H9 (cell line): Measurements from ENCODE around the gene CACTIN. TPM values are rescaled to one million over a fixed set of nuclear protein-coding genes. Genes with fewer than 3 reads are reported as not detected.

Experiments
- DNase-seq: peaks from one replicate; pipeline ENCODE4 v3.0.0-alpha.2; 2017
- H2AFZ ChIP-seq: one replicate; pipeline ENCODE4 v1.6.1; 2013; ENCODE audit warnings: mild to moderate bottlenecking, low read length, control low read depth, moderate library complexity
- H2AK5ac ChIP-seq: 2 replicates; pipeline ENCODE4 v1.6.1; 2013; ENCODE audit warnings: low read length, control low read depth, mixed read lengths; ENCODE audit not compliant: insufficient read length
- H2BK120ac ChIP-seq: one replicate; pipeline ENCODE4 v1.6.1; 2013; ENCODE audit warnings: low read depth, mild to moderate bottlenecking, low read length, control low read depth, inconsistent platforms; ENCODE audit not compliant: poor library complexity, severe bottlenecking
- H2BK12ac ChIP-seq: 2 replicates; pipeline ENCODE4 v1.6.1; 2013; ENCODE audit warnings: low read length, control low read depth, mixed read lengths, low read depth; ENCODE audit not compliant: insufficient read length
- H2BK15ac ChIP-seq: 2 replicates; pipeline ENCODE4 v1.6.1; 2013; ENCODE audit warnings: low read depth, low read length, control low read depth
- H2BK20ac ChIP-seq: one replicate; pipeline ENCODE4 v1.6.1; 2013; ENCODE audit warnings: low read depth, mild to moderate bottlenecking, low read length, control low read depth, inconsistent platforms; ENCODE audit not compliant: poor library complexity, severe bottlenecking
- H2BK5ac ChIP-seq: 2 replicates; pipeline ENCODE4 v1.6.1; 2013; ENCODE audit warnings: low read length, control low read depth, mixed read lengths; ENCODE audit not compliant: insufficient read length
- H3K14ac ChIP-seq: 2 replicates; pipeline ENCODE4 v1.6.1; 2013; ENCODE audit warnings: low read length, control low read depth; ENCODE audit not compliant: insufficient read depth
- H3K18ac ChIP-seq: 2 replicates; pipeline ENCODE4 v1.6.1; 2013; ENCODE audit warnings: low read depth, mild to moderate bottlenecking, mixed read lengths, low read length, control low read depth; ENCODE audit not compliant: insufficient read length
- H3K23ac ChIP-seq: 2 replicates; pipeline ENCODE4 v1.6.1; 2013; ENCODE audit warnings: low read length, control low read depth, mixed read lengths, low read depth; ENCODE audit not compliant: insufficient read length
- H3K23me2 ChIP-seq: 2 replicates; pipeline ENCODE4 v1.6.1; 2013; ENCODE audit warnings: low read depth, mild to moderate bottlenecking, mixed read lengths, low read length, control low read depth; ENCODE audit not compliant: insufficient read length, poor library complexity, severe bottlenecking
- H3K27ac ChIP-seq: 2 replicates; pipeline ENCODE4 v1.5.1; 2013; ENCODE audit warnings: low read length, control low read depth, mixed read lengths, low read depth; ENCODE audit not compliant: insufficient read length
- H3K27me3 ChIP-seq: 2 replicates; pipeline ENCODE4 v1.6.1; 2013; ENCODE audit warnings: low read length, control low read depth, inconsistent platforms; ENCODE audit not compliant: insufficient read depth
- H3K4ac ChIP-seq: 2 replicates; pipeline ENCODE4 v1.6.1; 2013; ENCODE audit warnings: low read depth, mild to moderate bottlenecking, control low read depth, inconsistent platforms, low read length, moderate library complexity
- H3K4me1 ChIP-seq: 2 replicates; pipeline ENCODE4 v1.6.1; 2013; ENCODE audit warnings: low read length, control low read depth, inconsistent platforms; ENCODE audit not compliant: insufficient read depth
- H3K4me2 ChIP-seq: 2 replicates; pipeline ENCODE4 v1.6.1; 2013; ENCODE audit warnings: low read length, control low read depth, mixed read lengths; ENCODE audit not compliant: insufficient read length, insufficient read depth
- H3K56ac ChIP-seq: 2 replicates; pipeline ENCODE4 v1.6.1; 2013; ENCODE audit warnings: low read depth, mild to moderate bottlenecking, mixed read lengths, low read length, control low read depth; ENCODE audit not compliant: insufficient read length
- H3K79me1 ChIP-seq: 2 replicates; pipeline ENCODE4 v1.6.1; 2013; ENCODE audit warnings: low read depth, mild to moderate bottlenecking, moderate library complexity, low read length, control low read depth, inconsistent platforms; ENCODE audit not compliant: insufficient read depth, poor library complexity, severe bottlenecking
- H3K79me2 ChIP-seq: 2 replicates; pipeline ENCODE4 v1.6.1; 2013; ENCODE audit warnings: low read length, control low read depth, inconsistent platforms; ENCODE audit not compliant: insufficient read depth
- H3K9ac ChIP-seq: 2 replicates; pipeline ENCODE4 v1.6.1; 2013; ENCODE audit warnings: low read length, control low read depth, mixed read lengths; ENCODE audit not compliant: insufficient read length; ENCODE audit errors: extremely low read depth
- H3K9me3 ChIP-seq: one replicate; pipeline ENCODE4 v1.6.1; 2013; ENCODE audit warnings: low read depth, low read length, inconsistent platforms; ENCODE audit not compliant: control insufficient read depth
- H3T11ph ChIP-seq: one replicate; pipeline ENCODE4 v1.6.1; 2013; ENCODE audit warnings: mild to moderate bottlenecking, low read length, control low read depth, inconsistent platforms
- H4K20me1 ChIP-seq: one replicate; pipeline ENCODE4 v1.6.1; 2013; ENCODE audit not compliant: control insufficient read depth, insufficient read length, insufficient read depth
- H4K5ac ChIP-seq: 2 replicates; pipeline ENCODE4 v1.6.1; 2013; ENCODE audit warnings: low read depth, mild to moderate bottlenecking, mixed read lengths, low read length, control low read depth; ENCODE audit not compliant: insufficient read length
- H4K8ac ChIP-seq: replicated peaks from 2 replicates; pipeline ENCODE4 v1.6.1; 2013; ENCODE audit warnings: low read length, control low read depth, mixed read lengths, low read depth; ENCODE audit not compliant: insufficient read length
- H4K91ac ChIP-seq: 2 replicates; pipeline ENCODE4 v1.6.1; 2013; ENCODE audit warnings: low read depth, mild to moderate bottlenecking, moderate library complexity, mixed read lengths, low read length, control low read depth; ENCODE audit not compliant: insufficient read length
- H3K27ac Mint-ChIP-seq, 3 experiments: 2 replicates in 2 of 3; 3 replicates in 1 of 3; pipeline ENCODE4 v1.8.0; 2020 to 2021; ENCODE audit warnings: mixed read lengths in 3 of 3, mild to moderate bottlenecking in 1 of 3, moderate library complexity in 1 of 3
- H3K27me3 Mint-ChIP-seq: 2 replicates; pipeline ENCODE4 v1.8.0; 2021; ENCODE audit warnings: low read depth, mild to moderate bottlenecking, moderate library complexity, mixed read lengths
- H3K36me3 Mint-ChIP-seq, 3 experiments: 2 replicates in 2 of 3; 3 replicates in 1 of 3; pipeline ENCODE4 v1.8.0; 2020 to 2021; ENCODE audit warnings: low read depth in 3 of 3, mixed read lengths in 3 of 3; ENCODE audit not compliant: insufficient read depth in 1 of 3
- H3K4me1 Mint-ChIP-seq, 2 experiments: 2 replicates each; pipeline ENCODE4 v1.8.0; 2020; ENCODE audit warnings: mixed read lengths in 2 of 2
- H3K4me3 Mint-ChIP-seq, 2 experiments: 2 replicates in 1 of 2; 3 replicates in 1 of 2; pipeline ENCODE4 v1.8.0; 2020 to 2021; ENCODE audit warnings: mild to moderate bottlenecking in 2 of 2, mixed read lengths in 2 of 2, moderate library complexity in 1 of 2
- H3K9me3 Mint-ChIP-seq, 2 experiments: 2 replicates in 1 of 2; 3 replicates in 1 of 2; pipeline ENCODE4 v1.8.0; 2020; ENCODE audit warnings: mild to moderate bottlenecking in 2 of 2, mixed read lengths in 2 of 2, moderate library complexity in 1 of 2
- CTCF ChIP-seq: fragments of 200-600 bp; sonication (generic); conservative IDR thresholded peaks from 3 replicates; pipeline ENCODE4 v1.8.0; 2021; ENCODE audit warnings: antibody characterized with exemption, mild to moderate bottlenecking
- WGBS: extraction: QIAGEN DNeasy Blood & Tissue Kit; methylation state at CpG from one replicate; pipeline ENCODE4 v1.1.7; 2013; ENCODE audit warnings: missing lambda C conversion rate, low lambda C conversion rate, mixed read lengths; ENCODE audit not compliant: insufficient read length; ENCODE audit errors: extremely low coverage; 5-methylcytosine and 5-hydroxymethylcytosine counted together
- total RNA-seq: library from RNA; stranded (reverse); gene quantifications from 2 replicates; pipeline ENCODE4 v1.2.1, GENCODE V29; 2021

Gene CACTIN
- total RNA-seq, 1 experiment from 2014 or later, result 37.3 TPM

- Histone ChIP-seq H3K4me1 (no peaks in the 10 kb centered on the region), H3K79me1 (no peaks in the 10 kb centered on the region), H3K23ac (no peak overlapping the region), H2BK120ac (no peak overlapping the region), H3K18ac (no peak overlapping the region), H3K14ac (no peak overlapping the region), H4K5ac (no peak overlapping the region), H2BK12ac (no peak overlapping the region), H3K27ac (no peak overlapping the region), H3K9me3 (no peaks in the 10 kb centered on the region), H3K79me2 (no peaks in the 10 kb centered on the region), H4K91ac (no peak overlapping the region), H2AK5ac (no peak overlapping the region), H3K4me2 (no peak overlapping the region), H3K23me2 (no peaks in the 10 kb centered on the region), H4K20me1 (peaks cover 4% of the 10 kb centered on the region), H2AFZ (no peak overlapping the region), H3K9ac (no peak overlapping the region), H2BK5ac (no peak overlapping the region), H3K56ac (no peak overlapping the region), H3K4ac (no peak overlapping the region), H3T11ph (no peak overlapping the region), H3K27me3 (no peaks in the 10 kb centered on the region), H4K8ac (no peak overlapping the region), H2BK15ac (no peak overlapping the region), H2BK20ac (no peak overlapping the region)
- Mint-ChIP-seq H3K27me3 (no peaks in the 10 kb centered on the region), H3K4me1 (peaks cover 4 to 15% of the 10 kb centered on the region in 2 experiments; a peak in 3 of 4 replicates), H3K9me3 (no peaks in the 10 kb centered on the region), H3K4me3 (no peak overlapping the region), H3K27ac (no peak overlapping the region), H3K36me3 (peaks cover 15 to 35% (median 28%) of the 10 kb centered on the region in 3 experiments)
- no peak for TF ChIP-seq CTCF
- DNase-seq, result no peak
- no CpG with 5 or more reads among the region's 19 CpGs for whole genome bisulfite sequencing
Observed at GRCh38 chr19:3664879-3665642, 38.5 kb upstream of the CACTIN start.
